SK-N-SH (cell line): ENCODE results near the gene MNDA. TPM values are rescaled to one million over a fixed set of nuclear protein-coding genes. Genes with fewer than 3 reads are reported as not detected.

Source experiments
- CTCF ChIA-PET: fragments of 300-600, 350-600 bp; formaldehyde crosslinking; extraction: SDS; loops from one replicate; lab custom pipeline; 2021; lab: Yijun Ruan, JAX
- POLR2A ChIA-PET: fragments of 350-600 bp; sonication (Branson Sonifier 250); formaldehyde crosslinking; extraction: SDS; loops from one replicate; lab custom pipeline; 2020; ENCODE audit warnings: antibody characterized with exemption, inconsistent platforms; lab: Yijun Ruan, JAX
- DNase-seq: peaks from one replicate; pipeline ENCODE4 v3.0.0; 2012
- H2AFZ ChIP-seq: fragments of 200-600 bp; sonication (generic); 2 replicates; pipeline ENCODE4 v1.8.1; 2016; ENCODE audit warnings: antibody characterized with exemption, mild to moderate bottlenecking, low read depth
- H3F3A ChIP-seq: fragments of 200-600 bp; sonication (generic); replicated peaks from 2 replicates; pipeline ENCODE3; 2016; ENCODE audit warnings: antibody characterized with exemption, mild to moderate bottlenecking; ENCODE audit not compliant: insufficient read depth
- H3K27ac ChIP-seq, 2 experiments: fragments of 200-500 bp in 1 of 2; fragments of 200-600 bp in 1 of 2; sonication (Bioruptor generic) in 1 of 2; sonication (generic), shearing (Covaris generic) in 1 of 2; 2 replicates each; pipeline versions ENCODE4 v1.5.1 to v1.6.1; 2014 to 2016; ENCODE audit warnings: low read depth in 2 of 2, inconsistent platforms in 1 of 2, low read length in 1 of 2, mild to moderate bottlenecking in 1 of 2, mixed read lengths in 1 of 2
- H3K27me3 ChIP-seq: fragments of 200-600 bp; sonication (generic), shearing (Covaris generic); 2 replicates; pipeline ENCODE4 v1.6.1; 2016; ENCODE audit warnings: mixed run types; ENCODE audit not compliant: insufficient read depth
- H3K36me3 ChIP-seq, 2 experiments: fragments of 200-500 bp in 1 of 2; fragments of 200-600 bp in 1 of 2; sonication (Bioruptor generic) in 1 of 2; sonication (generic) in 1 of 2; replicated peaks in 1 of 2; 2 replicates each; pipeline versions ENCODE3 to v1.5.1; 2014 to 2016; ENCODE audit warnings: low read length in 1 of 2, mild to moderate bottlenecking in 1 of 2; ENCODE audit not compliant: insufficient read depth in 2 of 2, control insufficient read depth in 1 of 2
- H3K4me1 ChIP-seq, 2 experiments: fragments of 200-500 bp in 1 of 2; fragments of 200-600 bp in 1 of 2; sonication (Bioruptor generic) in 1 of 2; sonication (generic), shearing (Covaris generic) in 1 of 2; 2 replicates each; pipeline versions ENCODE4 v1.5.1 to v1.6.1; 2014 to 2016; ENCODE audit warnings: low read depth in 1 of 2, low read length in 1 of 2, mixed run types in 1 of 2; ENCODE audit not compliant: insufficient read depth in 2 of 2, control insufficient read depth in 1 of 2
- H3K4me2 ChIP-seq: fragments of 200-600 bp; sonication (generic), shearing (Covaris generic); 2 replicates; pipeline ENCODE4 v1.6.1; 2017; ENCODE audit warnings: mixed run types
- H3K4me3 ChIP-seq, 2 experiments: fragments of 200-500 bp in 1 of 2; fragments of 200-600 bp in 1 of 2; sonication (Bioruptor generic) in 1 of 2; sonication (generic), shearing (Covaris generic) in 1 of 2; 2 replicates each; pipeline versions ENCODE4 v1.5.1 to v1.8.1; 2014 to 2016; ENCODE audit warnings: low read depth in 2 of 2, inconsistent platforms in 1 of 2, low read length in 1 of 2, mild to moderate bottlenecking in 1 of 2, mixed read lengths in 1 of 2, moderate library complexity in 1 of 2
- H3K79me2 ChIP-seq: fragments of 200-600 bp; sonication (generic); 2 replicates; pipeline ENCODE4 v1.8.1; 2017; ENCODE audit warnings: mild to moderate bottlenecking; ENCODE audit not compliant: insufficient read depth
- H3K9ac ChIP-seq: fragments of 200-600 bp; sonication (generic); 2 replicates; pipeline ENCODE4 v1.6.1; 2017; ENCODE audit warnings: mixed run types
- H3K9me2 ChIP-seq: fragments of 200-600 bp; sonication (generic); 2 replicates; pipeline ENCODE4 v1.6.1; 2017; ENCODE audit warnings: mixed run types
- H3K9me3 ChIP-seq: fragments of 200-600 bp; sonication (generic); 2 replicates; pipeline ENCODE4 v1.6.1; 2017; ENCODE audit warnings: mixed run types, mild to moderate bottlenecking, moderate library complexity
- H4K20me1 ChIP-seq: fragments of 200-600 bp; sonication (generic); 2 replicates; pipeline ENCODE4 v1.6.1; 2017; ENCODE audit warnings: mild to moderate bottlenecking, mixed run types; ENCODE audit not compliant: insufficient read depth
- CHD2 ChIP-seq: fragments of 150-350 bp; IDR thresholded peaks from 2 replicates; pipeline ENCODE4 v1.6.1; 2018; ENCODE audit warnings: low read length; ENCODE audit not compliant: partially characterized antibody
- FOXM1 ChIP-seq: IDR thresholded peaks from 2 replicates; pipeline ENCODE4 v1.4.0; 2012; ENCODE audit warnings: low read depth, mild to moderate bottlenecking
- GABPA ChIP-seq: IDR thresholded peaks from 2 replicates; pipeline ENCODE4 v1.4.0; 2012; ENCODE audit warnings: low read depth, mild to moderate bottlenecking
- GATA2 ChIP-seq: sonication (generic); formaldehyde crosslinking; IDR thresholded peaks from 2 replicates; pipeline ENCODE4 v1.5.0; 2020; ENCODE audit warnings: mild to moderate bottlenecking, missing genetic modification reagents
- JUND ChIP-seq: IDR thresholded peaks from 2 replicates; pipeline ENCODE4 v1.4.0; 2012
- MEF2A ChIP-seq: IDR thresholded peaks from 2 replicates; pipeline ENCODE4 v1.4.0; 2012; ENCODE audit warnings: low read depth, borderline replicate concordance
- MXI1 ChIP-seq: IDR thresholded peaks from 2 replicates; pipeline ENCODE4 v1.6.1; 2012; ENCODE audit warnings: mild to moderate bottlenecking, low read depth, low read length, improper control_type of control experiment
- NFIC ChIP-seq: IDR thresholded peaks from 2 replicates; pipeline ENCODE4 v1.4.0; 2012; ENCODE audit warnings: borderline replicate concordance
- NRF1 ChIP-seq: IDR thresholded peaks from 2 replicates; pipeline ENCODE4 v1.6.1; 2012; ENCODE audit warnings: low read depth, mild to moderate bottlenecking, low read length
- RXRA ChIP-seq: IDR thresholded peaks from 2 replicates; pipeline ENCODE4 v1.4.0; 2012; ENCODE audit warnings: low read depth, mild to moderate bottlenecking, borderline replicate concordance
- TCF12 ChIP-seq: IDR thresholded peaks from 2 replicates; pipeline ENCODE4 v1.4.0; 2012
- TEAD4 ChIP-seq: IDR thresholded peaks from 2 replicates; pipeline ENCODE4 v1.4.0; 2012; ENCODE audit warnings: mild to moderate bottlenecking, borderline replicate concordance; ENCODE audit not compliant: insufficient read depth
- YY1 ChIP-seq: IDR thresholded peaks from 2 replicates; pipeline ENCODE4 v1.4.0; 2012; ENCODE audit warnings: low read depth, mild to moderate bottlenecking
- WGBS: methylation state at CpG from one replicate; pipeline ENCODE4 v1.1.6; 2017; ENCODE audit warnings: low lambda C conversion rate; 5-methylcytosine and 5-hydroxymethylcytosine counted together
- polyA plus RNA-seq, 3 experiments: library from polyadenylated mRNA; depleted of rRNA; stranded (reverse); fragments of >200 nt; gene quantifications; 2 replicates each; pipeline ENCODE4 v1.2.3, GENCODE V29; 2012
- TF ChIP-seq, protein P1 (sequence below): IDR thresholded peaks from 2 replicates; pipeline ENCODE4 v1.4.0; 2012; ENCODE audit warnings: low read depth, borderline replicate concordance
- TF ChIP-seq, protein P2 (sequence below): fragments of 200-600 bp; sonication (generic); IDR thresholded peaks from 2 replicates; pipeline ENCODE4 v1.6.1; 2017; ENCODE audit warnings: antibody characterized with exemption, mild to moderate bottlenecking, moderate library complexity
- TF ChIP-seq, protein P3 (sequence below): IDR thresholded peaks from 2 replicates; pipeline ENCODE4; 2012
- TF ChIP-seq, protein P4 (sequence below): fragments of 150-350 bp; IDR thresholded peaks from 2 replicates; pipeline ENCODE4 v1.6.1; 2017; ENCODE audit warnings: antibody characterized with exemption, low read length, low read depth, borderline replicate concordance

Gene MNDA
- polyA plus RNA-seq, 1 of the 3 experiments (the other 2 are of a cell fraction): not detected

DNA sequence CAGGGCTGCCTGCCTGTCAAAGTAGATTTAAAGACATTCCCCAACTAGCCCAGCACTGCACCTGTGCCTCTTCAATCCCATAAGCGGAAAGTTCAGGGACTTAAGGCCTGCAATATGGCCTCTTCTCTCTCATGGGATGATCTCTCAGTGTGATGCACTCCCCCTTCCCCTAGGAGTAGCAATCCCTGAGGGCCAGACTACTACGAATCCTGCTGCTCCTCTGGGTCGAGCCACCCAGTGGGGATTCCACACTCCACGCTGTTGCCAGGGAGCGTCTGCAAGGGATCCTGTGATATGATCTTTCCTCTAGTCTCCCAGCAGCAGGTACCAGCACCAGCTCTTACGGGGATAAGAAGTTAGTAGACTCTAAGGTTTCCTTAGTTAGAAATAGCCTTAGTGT is 36.9 kb upstream of the MNDA start:
- CTCF ChIA-PET: no interaction called here
- H3K27me3 ChIP-seq: no peaks in the 10 kb centered on the region
- POLR2A ChIA-PET: no interaction called here
- H3F3A ChIP-seq: no peaks in the 10 kb centered on the region
- H3K79me2 ChIP-seq: no peaks in the 10 kb centered on the region
- H3K9ac ChIP-seq: no peak overlapping the region
- H3K4me2 ChIP-seq: no peak overlapping the region
- no peak overlapping the region for H3K27ac ChIP-seq
- H3K4me3 ChIP-seq: no peak overlapping the region
- DNase-seq: no peak
- H3K9me2 ChIP-seq: no peaks in the 10 kb centered on the region
- no peaks in the 10 kb centered on the region for H4K20me1 ChIP-seq
- no peaks in the 10 kb centered on the region for H3K36me3 ChIP-seq
- no peaks in the 10 kb centered on the region for H3K4me1 ChIP-seq
- H3K9me3 ChIP-seq: no peaks in the 10 kb centered on the region
- H2AFZ ChIP-seq: no peak overlapping the region
- 1% methylated on average over 6 of the region's 6 CpGs for WGBS
- no peak for TF ChIP-seq NRF1
- no peak for TF ChIP-seq GABPA
- no peak for TF ChIP-seq TCF12
- TF ChIP-seq YY1: no peak
- TF ChIP-seq TEAD4: no peak
- TF ChIP-seq, protein P1, sequence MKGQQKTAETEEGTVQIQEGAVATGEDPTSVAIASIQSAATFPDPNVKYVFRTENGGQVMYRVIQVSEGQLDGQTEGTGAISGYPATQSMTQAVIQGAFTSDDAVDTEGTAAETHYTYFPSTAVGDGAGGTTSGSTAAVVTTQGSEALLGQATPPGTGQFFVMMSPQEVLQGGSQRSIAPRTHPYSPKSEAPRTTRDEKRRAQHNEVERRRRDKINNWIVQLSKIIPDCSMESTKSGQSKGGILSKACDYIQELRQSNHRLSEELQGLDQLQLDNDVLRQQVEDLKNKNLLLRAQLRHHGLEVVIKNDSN: no peak
- no peak for TF ChIP-seq JUND
- TF ChIP-seq RXRA: no peak
- TF ChIP-seq, protein P2, sequence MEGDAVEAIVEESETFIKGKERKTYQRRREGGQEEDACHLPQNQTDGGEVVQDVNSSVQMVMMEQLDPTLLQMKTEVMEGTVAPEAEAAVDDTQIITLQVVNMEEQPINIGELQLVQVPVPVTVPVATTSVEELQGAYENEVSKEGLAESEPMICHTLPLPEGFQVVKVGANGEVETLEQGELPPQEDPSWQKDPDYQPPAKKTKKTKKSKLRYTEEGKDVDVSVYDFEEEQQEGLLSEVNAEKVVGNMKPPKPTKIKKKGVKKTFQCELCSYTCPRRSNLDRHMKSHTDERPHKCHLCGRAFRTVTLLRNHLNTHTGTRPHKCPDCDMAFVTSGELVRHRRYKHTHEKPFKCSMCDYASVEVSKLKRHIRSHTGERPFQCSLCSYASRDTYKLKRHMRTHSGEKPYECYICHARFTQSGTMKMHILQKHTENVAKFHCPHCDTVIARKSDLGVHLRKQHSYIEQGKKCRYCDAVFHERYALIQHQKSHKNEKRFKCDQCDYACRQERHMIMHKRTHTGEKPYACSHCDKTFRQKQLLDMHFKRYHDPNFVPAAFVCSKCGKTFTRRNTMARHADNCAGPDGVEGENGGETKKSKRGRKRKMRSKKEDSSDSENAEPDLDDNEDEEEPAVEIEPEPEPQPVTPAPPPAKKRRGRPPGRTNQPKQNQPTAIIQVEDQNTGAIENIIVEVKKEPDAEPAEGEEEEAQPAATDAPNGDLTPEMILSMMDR: no peak
- TF ChIP-seq NFIC: no peak
- TF ChIP-seq CHD2: no peak
- TF ChIP-seq, protein P3, sequence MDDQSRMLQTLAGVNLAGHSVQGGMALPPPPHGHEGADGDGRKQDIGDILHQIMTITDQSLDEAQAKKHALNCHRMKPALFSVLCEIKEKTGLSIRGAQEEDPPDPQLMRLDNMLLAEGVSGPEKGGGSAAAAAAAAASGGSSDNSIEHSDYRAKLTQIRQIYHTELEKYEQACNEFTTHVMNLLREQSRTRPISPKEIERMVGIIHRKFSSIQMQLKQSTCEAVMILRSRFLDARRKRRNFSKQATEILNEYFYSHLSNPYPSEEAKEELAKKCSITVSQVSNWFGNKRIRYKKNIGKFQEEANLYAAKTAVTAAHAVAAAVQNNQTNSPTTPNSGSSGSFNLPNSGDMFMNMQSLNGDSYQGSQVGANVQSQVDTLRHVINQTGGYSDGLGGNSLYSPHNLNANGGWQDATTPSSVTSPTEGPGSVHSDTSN: no peak
- TF ChIP-seq GATA2 (CRISPR knock-in tag): no peak
- TF ChIP-seq MEF2A: no peak

DNA sequence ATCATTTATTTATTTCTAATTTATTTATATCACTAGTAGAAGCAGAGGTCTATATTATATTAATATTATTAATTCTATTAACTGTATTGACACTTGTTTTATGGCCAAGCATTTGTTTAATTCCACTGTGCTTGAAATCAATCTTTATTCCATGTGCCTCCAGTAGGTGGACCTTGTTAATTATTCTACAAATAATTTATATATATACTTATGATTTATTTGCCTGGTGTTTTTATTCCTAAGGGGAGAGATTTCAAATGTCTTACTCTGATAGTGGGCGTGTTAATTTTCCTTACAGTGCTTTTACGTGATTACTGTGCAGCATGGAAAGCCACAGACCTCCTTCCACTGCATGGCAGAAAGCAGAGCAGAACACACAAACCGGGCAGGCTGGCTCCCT is 32.6 kb upstream of the MNDA start:
- TF ChIP-seq, protein P4, sequence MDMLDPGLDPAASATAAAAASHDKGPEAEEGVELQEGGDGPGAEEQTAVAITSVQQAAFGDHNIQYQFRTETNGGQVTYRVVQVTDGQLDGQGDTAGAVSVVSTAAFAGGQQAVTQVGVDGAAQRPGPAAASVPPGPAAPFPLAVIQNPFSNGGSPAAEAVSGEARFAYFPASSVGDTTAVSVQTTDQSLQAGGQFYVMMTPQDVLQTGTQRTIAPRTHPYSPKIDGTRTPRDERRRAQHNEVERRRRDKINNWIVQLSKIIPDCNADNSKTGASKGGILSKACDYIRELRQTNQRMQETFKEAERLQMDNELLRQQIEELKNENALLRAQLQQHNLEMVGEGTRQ: no peak
- TF ChIP-seq MXI1 (no peak), GATA2 (CRISPR knock-in tag) (no peak), TCF12 (no peak), FOXM1 (no peak), TEAD4 (no peak), MEF2A (no peak)
- TF ChIP-seq, protein P2: peak; percentile 28; the same call in 1 of the 2 replicates
- TF ChIP-seq, all 33 proteins: peak for 1
- Histone ChIP-seq H3K4me3 (no peak overlapping the region), H3K27me3 (no peaks in the 10 kb centered on the region), H3K36me3 (no peaks in the 10 kb centered on the region), H2AFZ (no peak overlapping the region), H3F3A (no peaks in the 10 kb centered on the region), H3K4me2 (no peak overlapping the region), H3K9ac (no peak overlapping the region), H3K4me1 (no peaks in the 10 kb centered on the region), H3K9me2 (no peaks in the 10 kb centered on the region), H4K20me1 (no peaks in the 10 kb centered on the region), H3K79me2 (no peaks in the 10 kb centered on the region), H3K27ac (no peak overlapping the region), H3K9me3 (no peaks in the 10 kb centered on the region)
- DNase-seq: no peak
- ChIA-PET POLR2A (no interaction called here), CTCF (no interaction called here)
- 3% methylated on average over 3 of the region's 3 CpGs for WGBS
